ENCODE data around the gene ISLR2. TPM values are rescaled to one million over a fixed set of nuclear protein-coding genes. Genes with fewer than 3 reads are reported as not detected.

The ISLR2 gene
- total RNA-seq, 1 donor from 2014 or later, result 21.1 TPM

DNA sequence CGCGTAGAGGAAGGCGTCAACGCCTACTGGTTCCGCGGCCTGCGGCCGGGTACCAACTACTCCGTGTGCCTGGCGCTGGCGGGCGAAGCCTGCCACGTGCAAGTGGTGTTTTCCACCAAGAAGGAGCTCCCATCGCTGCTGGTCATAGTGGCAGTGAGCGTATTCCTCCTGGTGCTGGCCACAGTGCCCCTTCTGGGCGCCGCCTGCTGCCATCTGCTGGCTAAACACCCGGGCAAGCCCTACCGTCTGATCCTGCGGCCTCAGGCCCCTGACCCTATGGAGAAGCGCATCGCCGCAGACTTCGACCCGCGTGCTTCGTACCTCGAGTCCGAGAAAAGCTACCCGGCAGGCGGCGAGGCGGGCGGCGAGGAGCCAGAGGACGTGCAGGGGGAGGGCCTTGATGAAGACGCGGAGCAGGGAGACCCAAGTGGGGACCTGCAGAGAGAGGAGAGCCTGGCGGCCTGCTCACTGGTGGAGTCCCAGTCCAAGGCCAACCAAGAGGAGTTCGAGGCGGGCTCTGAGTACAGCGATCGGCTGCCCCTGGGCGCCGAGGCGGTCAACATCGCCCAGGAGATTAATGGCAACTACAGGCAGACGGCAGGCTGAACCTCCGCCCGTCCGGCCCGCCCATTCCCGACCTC lies 4.1 kb downstream of the ISLR2 start:
- DNase-seq, result peak; percentile 81
- peaks cover 11% of the 10 kb centered on the region for H3K9me3 Mint-ChIP-seq (ENCODE audit: unreplicated experiment)
- H3K36me3 Mint-ChIP-seq (ENCODE audit: unreplicated experiment), result peaks cover 4% of the 10 kb centered on the region
- peaks cover 43% of the 10 kb centered on the region for H3K27me3 Mint-ChIP-seq (ENCODE audit: unreplicated experiment)
- peaks cover 16% of the 10 kb centered on the region for H3K4me1 Mint-ChIP-seq (ENCODE audit: low read depth, unreplicated experiment)
- peak; percentile 39 for TF ChIP-seq CTCF (IDR thresholded peaks at IDR 0.05; ENCODE audit: partially characterized antibody, unreplicated experiment)
- no peak overlapping the region for H3K27ac Mint-ChIP-seq (ENCODE audit: unreplicated experiment)
- peak overlapping the region; percentile 77 for H3K4me3 Mint-ChIP-seq (ENCODE audit: unreplicated experiment)

DNA sequence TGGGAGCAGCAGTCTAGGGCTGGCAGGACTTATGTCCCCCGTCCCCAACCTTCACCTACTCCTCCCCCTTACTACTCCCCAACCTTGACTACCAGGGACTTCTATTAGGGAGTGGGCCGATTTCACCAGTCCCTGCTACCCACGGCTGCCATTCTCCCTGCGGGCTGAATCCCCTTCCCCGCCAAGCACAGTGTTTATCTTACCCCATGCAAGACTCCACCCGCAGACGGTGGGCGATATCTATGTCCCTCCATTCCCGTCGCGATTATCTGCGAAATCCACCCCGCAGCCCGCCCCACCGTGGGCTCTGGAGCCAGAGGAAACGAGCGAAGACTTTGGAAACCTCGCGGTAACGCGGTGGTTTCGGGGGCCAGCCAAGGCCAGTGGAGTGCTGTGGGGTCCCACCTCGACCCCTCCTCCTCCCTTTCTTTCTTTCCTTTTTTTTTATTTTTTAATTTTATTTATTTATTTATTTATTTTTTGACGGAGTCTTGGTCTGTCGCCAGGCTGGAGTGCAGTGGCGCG lies 4.7 kb downstream of the ISLR2 start:
- DNase-seq, result no peak
- H3K27me3 Mint-ChIP-seq (ENCODE audit: unreplicated experiment), result peaks cover 41% of the 10 kb centered on the region
- H3K36me3 Mint-ChIP-seq (ENCODE audit: unreplicated experiment), result peaks cover 4% of the 10 kb centered on the region
- peak overlapping the region; percentile 77 for H3K4me3 Mint-ChIP-seq (ENCODE audit: unreplicated experiment)
- peaks cover 21% of the 10 kb centered on the region for H3K4me1 Mint-ChIP-seq (ENCODE audit: low read depth, unreplicated experiment)
- H3K27ac Mint-ChIP-seq (ENCODE audit: unreplicated experiment), result peak overlapping the region; percentile 22
- TF ChIP-seq CTCF (IDR thresholded peaks at IDR 0.05; ENCODE audit: partially characterized antibody, unreplicated experiment), result no peak
- peaks cover 11% of the 10 kb centered on the region for H3K9me3 Mint-ChIP-seq (ENCODE audit: unreplicated experiment)

DNA sequence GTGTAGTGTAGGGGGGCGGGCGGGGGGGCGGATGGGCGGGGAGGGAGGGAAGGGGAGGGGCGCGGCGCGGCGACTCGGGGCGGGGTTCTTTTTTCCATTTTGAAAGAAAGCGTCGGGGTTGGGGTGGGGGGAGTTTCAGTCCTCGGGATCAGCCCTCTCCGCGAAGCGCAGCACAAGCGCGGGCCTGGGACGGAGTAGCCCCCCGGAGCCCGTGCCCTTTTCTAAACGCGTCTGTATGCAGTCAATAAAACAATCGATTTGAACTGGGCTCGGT lies 6.1 kb downstream of the ISLR2 start:
- peak overlapping the region; percentile 80 for H3K4me3 Mint-ChIP-seq (ENCODE audit: unreplicated experiment)
- peaks cover 4% of the 10 kb centered on the region for H3K36me3 Mint-ChIP-seq (ENCODE audit: unreplicated experiment)
- TF ChIP-seq CTCF (IDR thresholded peaks at IDR 0.05; ENCODE audit: partially characterized antibody, unreplicated experiment), result no peak
- DNase-seq, result no peak
- H3K27me3 Mint-ChIP-seq (ENCODE audit: unreplicated experiment), result peaks cover 30% of the 10 kb centered on the region
- H3K4me1 Mint-ChIP-seq (ENCODE audit: low read depth, unreplicated experiment), result peaks cover 20% of the 10 kb centered on the region
- H3K9me3 Mint-ChIP-seq (ENCODE audit: unreplicated experiment), result peaks cover 7% of the 10 kb centered on the region
- peak overlapping the region; percentile 73 for H3K27ac Mint-ChIP-seq (ENCODE audit: unreplicated experiment)

DNA sequence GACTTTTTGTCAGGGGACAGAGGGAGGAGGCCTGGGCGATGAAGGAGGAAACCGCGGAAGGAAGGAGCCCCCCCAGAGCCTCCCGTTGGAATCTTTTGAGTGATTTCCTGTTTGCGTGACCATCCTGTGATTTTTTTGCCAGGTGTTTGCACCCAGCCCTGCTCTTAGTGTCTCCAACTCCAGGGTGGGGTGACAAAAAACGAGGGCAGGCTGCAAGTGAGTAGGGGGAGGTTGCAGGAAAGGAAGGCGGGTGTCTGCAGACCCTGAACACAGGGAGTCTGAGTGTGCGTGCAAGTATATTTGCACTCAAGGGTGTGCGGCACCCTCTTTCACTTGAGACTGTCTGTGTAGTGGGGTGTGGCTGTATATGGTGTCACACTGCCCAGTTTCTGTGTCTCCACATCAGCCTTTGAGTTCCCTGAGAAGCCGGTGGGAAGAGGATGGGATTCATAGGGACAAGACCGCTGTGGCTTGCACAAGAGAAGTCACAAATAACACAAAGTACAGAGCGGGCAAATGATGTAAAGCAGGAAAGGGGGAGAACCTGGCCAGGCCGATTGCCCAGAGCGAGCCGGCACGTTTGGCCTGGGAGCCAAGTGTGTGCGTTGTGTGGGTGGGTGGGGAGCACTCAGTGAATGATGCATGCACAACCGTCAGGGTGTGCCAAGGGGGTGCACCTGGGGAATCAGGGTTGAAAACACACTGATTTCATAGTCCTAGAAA lies 6.6 kb downstream of the ISLR2 start:
- TF ChIP-seq CTCF (IDR thresholded peaks at IDR 0.05; ENCODE audit: partially characterized antibody, unreplicated experiment), result no peak
- DNase-seq, result no peak
- Mint-ChIP-seq H3K4me3 (ENCODE audit: unreplicated experiment) (peak overlapping the region; percentile 80), H3K9me3 (ENCODE audit: unreplicated experiment) (peaks cover 7% of the 10 kb centered on the region), H3K4me1 (ENCODE audit: low read depth, unreplicated experiment) (peaks cover 20% of the 10 kb centered on the region), H3K27me3 (ENCODE audit: unreplicated experiment) (peaks cover 26% of the 10 kb centered on the region), H3K36me3 (ENCODE audit: unreplicated experiment) (peaks cover 4% of the 10 kb centered on the region), H3K27ac (ENCODE audit: unreplicated experiment) (peak overlapping the region; percentile 73)

- TF ChIP-seq CTCF (IDR thresholded peaks at IDR 0.05; ENCODE audit: partially characterized antibody, unreplicated experiment), result no peak
- Mint-ChIP-seq H3K9me3 (ENCODE audit: unreplicated experiment) (peaks cover 4% of the 10 kb centered on the region), H3K4me1 (ENCODE audit: low read depth, unreplicated experiment) (peaks cover 20% of the 10 kb centered on the region), H3K27me3 (ENCODE audit: unreplicated experiment) (peaks cover 22% of the 10 kb centered on the region), H3K27ac (ENCODE audit: unreplicated experiment) (peak overlapping the region; percentile 73), H3K4me3 (ENCODE audit: unreplicated experiment) (no peak overlapping the region), H3K36me3 (ENCODE audit: unreplicated experiment) (no peaks in the 10 kb centered on the region)
- no peak for DNase-seq
Measured at GRCh38 chr15:74137537-74137894, 7.1 kb downstream of the ISLR2 start.

All from glutamatergic neuron (in vitro differentiated cells).